HUES64 (cell line): ENCODE data around the gene ATP2B2.

ENCODE experiments used
- H3K27ac ChIP-seq: 2 replicates; pipeline ENCODE4 v1.7.0; 2013; ENCODE audit warnings: low read depth, low read length, inconsistent platforms
- H3K27me3 ChIP-seq: 2 replicates; pipeline ENCODE4 v1.6.1; 2013; ENCODE audit warnings: mild to moderate bottlenecking, low read length; ENCODE audit not compliant: insufficient read depth
- H3K36me3 ChIP-seq: 2 replicates; pipeline ENCODE4 v1.6.1; 2013; ENCODE audit warnings: mild to moderate bottlenecking, low read length; ENCODE audit not compliant: insufficient read depth
- H3K4me1 ChIP-seq: 2 replicates; pipeline ENCODE4 v1.6.1; 2013; ENCODE audit warnings: mild to moderate bottlenecking, low read length, moderate library complexity; ENCODE audit not compliant: insufficient read depth
- H3K4me3 ChIP-seq: 2 replicates; pipeline ENCODE4 v1.5.1; 2013; ENCODE audit warnings: mild to moderate bottlenecking, low read length, moderate library complexity
- H3K9ac ChIP-seq: 2 replicates; pipeline ENCODE4 v1.6.1; 2013; ENCODE audit warnings: mild to moderate bottlenecking, low read depth, low read length
- H3K9me3 ChIP-seq: 2 replicates; pipeline ENCODE4 v1.6.1; 2013; ENCODE audit warnings: low read depth, low read length; ENCODE audit not compliant: insufficient read depth
- WGBS: fragments of 150-250, 120-280 bp; methylation state at CpG from one replicate; pipeline ENCODE4 v1.1.7; 2013; ENCODE audit warnings: missing lambda C conversion rate; 5-methylcytosine and 5-hydroxymethylcytosine counted together

ATP2B2 gene

GRCh38 chr3:10320320-10320677 is 185.1 kb downstream of the ATP2B2 start:
- WGBS: 0% methylated on average over 9 of the region's 9 CpGs
- Histone ChIP-seq H3K4me3 (peak overlapping the region; percentile 99), H3K27me3 (no peaks in the 10 kb centered on the region), H3K9me3 (no peaks in the 10 kb centered on the region), H3K27ac (peak overlapping the region; percentile 70), H3K9ac (peak overlapping the region; percentile 93), H3K36me3 (peaks cover 40% of the 10 kb centered on the region), H3K4me1 (no peaks in the 10 kb centered on the region)

- no peak overlapping the region for H3K27ac ChIP-seq
- H3K27me3 ChIP-seq: no peaks in the 10 kb centered on the region
- H3K4me1 ChIP-seq: no peaks in the 10 kb centered on the region
- H3K4me3 ChIP-seq: peak overlapping the region; percentile 99
- H3K9ac ChIP-seq: peak overlapping the region; percentile 93
- 10% methylated on average over 3 of the region's 3 CpGs for WGBS
- no peaks in the 10 kb centered on the region for H3K9me3 ChIP-seq
- peaks cover 44% of the 10 kb centered on the region for H3K36me3 ChIP-seq
Observed at GRCh38 chr3:10319804-10320203, 185.6 kb downstream of the ATP2B2 start.

GRCh38 chr3:10319251-10319650 is 186.1 kb downstream of the ATP2B2 start:
- Histone ChIP-seq H3K9ac (no peak overlapping the region), H3K4me3 (peak overlapping the region; percentile 12)

GRCh38 chr3:10317961-10318350 is 187.4 kb downstream of the ATP2B2 start:
- H3K9ac ChIP-seq: no peak overlapping the region
- H3K4me1 ChIP-seq: no peaks in the 10 kb centered on the region
- H3K36me3 ChIP-seq: peaks cover 62% of the 10 kb centered on the region

More at GRCh38 chr3:10319251-10319650, 186.1 kb downstream of the ATP2B2 start:
- H3K27me3 ChIP-seq: no peaks in the 10 kb centered on the region
- H3K36me3 ChIP-seq: peaks cover 49% of the 10 kb centered on the region
- H3K27ac ChIP-seq: no peak overlapping the region
- no peaks in the 10 kb centered on the region for H3K9me3 ChIP-seq
- WGBS: 85% methylated on average over 6 of the region's 6 CpGs
- H3K4me1 ChIP-seq: no peaks in the 10 kb centered on the region

GRCh38 chr3:10317311-10317960 is 187.9 kb downstream of the ATP2B2 start:
- Histone ChIP-seq H3K36me3 (peaks cover 68% of the 10 kb centered on the region), H3K9me3 (no peaks in the 10 kb centered on the region), H3K27me3 (no peaks in the 10 kb centered on the region), H3K27ac (no peak overlapping the region), H3K4me1 (no peaks in the 10 kb centered on the region), H3K9ac (no peak overlapping the region), H3K4me3 (no peak overlapping the region)
- 94% methylated on average over 4 of the region's 4 CpGs for WGBS

More at GRCh38 chr3:10317961-10318350, 187.4 kb downstream of the ATP2B2 start:
- Histone ChIP-seq H3K27ac (no peak overlapping the region), H3K4me3 (no peak overlapping the region), H3K27me3 (no peaks in the 10 kb centered on the region), H3K9me3 (no peaks in the 10 kb centered on the region)
- 97% methylated on average over 3 of the region's 3 CpGs for WGBS

GRCh38 chr3:10315771-10316344 is 189.5 kb downstream of the ATP2B2 start:
- Histone ChIP-seq H3K36me3 (peaks cover 83% of the 10 kb centered on the region), H3K9me3 (no peaks in the 10 kb centered on the region), H3K9ac (no peak overlapping the region), H3K27me3 (no peaks in the 10 kb centered on the region), H3K4me1 (no peaks in the 10 kb centered on the region), H3K27ac (no peak overlapping the region), H3K4me3 (no peak overlapping the region)
- 95% methylated on average over 4 of the region's 4 CpGs for WGBS

GRCh38 chr3:10315101-10315500 is 190.3 kb downstream of the ATP2B2 start:
- H3K9ac ChIP-seq: no peak overlapping the region
- H3K36me3 ChIP-seq: peaks cover 91% of the 10 kb centered on the region

GRCh38 chr3:10312861-10313260 is 192.5 kb downstream of the ATP2B2 start:
- Histone ChIP-seq H3K27ac (no peak overlapping the region), H3K4me3 (no peak overlapping the region), H3K36me3 (peaks cover 98% of the 10 kb centered on the region), H3K9ac (no peak overlapping the region), H3K27me3 (no peaks in the 10 kb centered on the region), H3K4me1 (no peaks in the 10 kb centered on the region), H3K9me3 (no peaks in the 10 kb centered on the region)
- 95% methylated on average over 3 of the region's 3 CpGs for WGBS

More at GRCh38 chr3:10315101-10315500, 190.3 kb downstream of the ATP2B2 start:
- Histone ChIP-seq H3K27ac (no peak overlapping the region), H3K4me1 (no peaks in the 10 kb centered on the region), H3K9me3 (no peaks in the 10 kb centered on the region), H3K4me3 (no peak overlapping the region), H3K27me3 (no peaks in the 10 kb centered on the region)
- 96% methylated on average over 11 of the region's 14 CpGs for WGBS

- Histone ChIP-seq H3K4me1 (no peaks in the 10 kb centered on the region), H3K9me3 (no peaks in the 10 kb centered on the region), H3K9ac (no peak overlapping the region), H3K4me3 (no peak overlapping the region), H3K36me3 (peaks cover 98% of the 10 kb centered on the region), H3K27me3 (no peaks in the 10 kb centered on the region), H3K27ac (no peak overlapping the region)
- WGBS: 95% methylated on average over 10 of the region's 10 CpGs
Observed at GRCh38 chr3:10312391-10312790, 193.0 kb downstream of the ATP2B2 start.

GRCh38 chr3:10311710-10312109 is 193.7 kb downstream of the ATP2B2 start:
- Histone ChIP-seq H3K9ac (no peak overlapping the region), H3K27me3 (no peaks in the 10 kb centered on the region), H3K27ac (no peak overlapping the region), H3K4me3 (no peak overlapping the region), H3K4me1 (no peaks in the 10 kb centered on the region), H3K9me3 (no peaks in the 10 kb centered on the region), H3K36me3 (peaks cover 98% of the 10 kb centered on the region)
- 94% methylated on average over 13 of the region's 13 CpGs for WGBS

- no peaks in the 10 kb centered on the region for H3K9me3 ChIP-seq
- H3K4me1 ChIP-seq: no peaks in the 10 kb centered on the region
- WGBS: 100% methylated on average over 1 of the region's 2 CpGs
- H3K27ac ChIP-seq: no peak overlapping the region
- peaks cover 98% of the 10 kb centered on the region for H3K36me3 ChIP-seq
- no peak overlapping the region for H3K4me3 ChIP-seq
- H3K27me3 ChIP-seq: no peaks in the 10 kb centered on the region
- no peak overlapping the region for H3K9ac ChIP-seq
Observed at GRCh38 chr3:10310578-10310977, 194.8 kb downstream of the ATP2B2 start.
